NCI-H526 (cell line): Measurements from ENCODE around the gene PNMA3.
"Not testable (repeated sequence)": the region's sequence is repeated elsewhere in the genome, so short reads cannot be mapped to it uniquely, and the experiment has no call there.

ENCODE experiments used
- DNase-seq, 2 experiments: peaks; one replicate each; lab custom pipeline; 2025; lab: John Stamatoyannopoulos, UW

PNMA3 gene

DNA sequence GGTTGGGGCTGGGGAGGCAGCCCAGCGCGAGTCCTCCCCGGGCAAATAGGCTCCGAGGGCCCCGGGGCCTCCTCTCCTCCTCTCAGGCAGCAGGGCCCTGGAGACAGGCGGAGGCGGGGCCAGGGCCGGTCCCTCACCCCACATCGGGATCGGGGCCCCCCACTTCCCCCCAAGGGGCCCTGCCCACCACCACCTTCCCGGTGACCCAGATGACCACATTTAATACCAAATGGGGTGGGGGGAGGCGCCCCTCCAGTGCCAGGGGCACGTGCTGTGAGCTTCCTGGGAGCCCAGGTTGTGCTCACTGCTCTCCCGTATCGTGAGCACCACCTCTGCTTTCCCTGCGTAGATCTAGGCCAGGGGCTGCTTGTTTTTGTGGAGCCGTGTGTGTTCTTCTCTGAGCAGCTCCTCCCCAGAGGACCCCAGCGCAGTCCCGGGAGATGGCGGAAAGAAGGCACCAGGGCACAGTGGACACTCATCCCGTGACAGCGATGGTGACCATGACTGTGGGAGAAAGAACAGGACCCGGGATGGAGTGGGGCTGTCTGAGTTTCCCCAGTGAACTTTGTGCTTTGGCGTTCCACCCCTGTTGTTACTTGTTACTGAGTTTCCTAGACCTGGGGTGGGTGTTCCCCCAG, 18.1 kb downstream of the PNMA3 start:
- no peak for DNase-seq

DNA sequence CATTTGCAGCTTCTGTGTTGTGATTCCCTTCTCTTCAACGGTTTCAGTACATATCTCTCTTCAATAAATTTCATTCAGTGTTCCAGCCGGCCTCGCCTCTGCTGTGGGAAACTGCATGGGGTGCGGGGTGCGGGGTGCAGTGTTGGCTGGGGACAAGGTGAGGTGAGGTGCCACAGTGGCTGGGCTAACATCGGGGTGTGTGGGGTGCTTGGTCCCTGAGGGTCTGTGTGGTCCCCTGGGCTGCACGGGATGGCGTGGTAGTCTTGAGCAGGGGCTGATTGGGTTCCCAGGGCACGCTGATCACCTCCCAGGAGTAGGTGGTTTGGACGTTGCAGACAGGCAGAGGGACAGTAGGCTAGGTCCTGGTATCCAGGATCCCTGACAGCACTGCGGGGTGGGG, 18.7 kb downstream of the PNMA3 start:
- no peak for DNase-seq

DNA sequence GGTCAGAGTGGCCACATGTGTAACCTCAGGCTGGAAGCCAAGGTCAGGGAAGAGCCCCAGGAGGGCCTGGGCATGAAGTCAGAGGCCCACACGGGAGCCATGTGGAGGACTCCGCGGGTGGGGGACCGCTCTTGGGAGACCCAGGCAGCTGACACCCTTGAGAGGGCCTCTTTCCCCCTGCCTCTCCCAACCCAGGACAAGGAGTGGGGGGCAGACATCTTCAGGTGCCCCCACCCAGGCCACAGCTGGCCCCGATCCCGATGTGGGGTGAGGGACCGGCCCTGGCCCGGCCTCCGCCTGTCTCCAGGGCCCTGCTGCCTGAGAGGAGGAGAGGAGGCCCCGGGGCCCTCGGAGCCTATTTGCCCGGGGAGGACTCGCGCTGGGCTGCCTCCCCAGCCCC, 19.1 kb downstream of the PNMA3 start:
- no peak for DNase-seq

DNA sequence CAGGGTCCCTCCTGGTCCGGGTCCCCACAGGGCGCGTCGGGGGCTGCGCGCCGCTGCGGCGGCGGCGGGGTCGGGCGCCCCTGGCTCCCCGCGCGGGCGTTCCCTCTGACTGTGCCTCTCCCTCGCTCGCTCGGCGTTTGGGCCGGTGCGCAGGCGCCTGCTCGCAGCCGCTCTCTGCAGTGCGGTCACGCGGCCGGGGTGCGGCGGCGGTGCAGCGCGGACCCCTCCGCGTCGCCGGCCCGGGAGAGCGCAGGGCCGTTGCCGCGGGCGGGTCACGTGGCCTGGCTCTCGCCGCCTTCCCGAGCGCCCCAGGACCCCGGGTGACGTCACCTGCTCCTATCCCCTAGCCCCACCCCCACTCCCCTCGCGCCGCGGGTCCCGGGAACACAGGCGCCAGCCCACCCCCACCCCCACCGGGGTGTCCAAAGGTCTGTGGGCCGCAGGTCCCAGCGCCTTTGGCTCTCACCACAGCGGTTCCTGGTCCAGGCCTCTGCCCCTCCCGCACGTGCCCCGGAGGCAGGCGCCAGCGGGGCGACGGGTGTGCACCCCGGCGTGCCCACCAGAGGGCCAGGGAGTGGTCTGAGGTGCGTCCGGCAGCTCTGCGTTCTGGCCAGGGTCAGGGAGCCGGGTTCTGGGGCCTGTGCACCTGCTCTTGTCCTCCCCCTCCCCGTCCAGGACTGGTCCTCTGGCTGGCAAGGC, 21.3 kb downstream of the PNMA3 start:
- DNase-seq: not testable (repeated sequence)

DNA sequence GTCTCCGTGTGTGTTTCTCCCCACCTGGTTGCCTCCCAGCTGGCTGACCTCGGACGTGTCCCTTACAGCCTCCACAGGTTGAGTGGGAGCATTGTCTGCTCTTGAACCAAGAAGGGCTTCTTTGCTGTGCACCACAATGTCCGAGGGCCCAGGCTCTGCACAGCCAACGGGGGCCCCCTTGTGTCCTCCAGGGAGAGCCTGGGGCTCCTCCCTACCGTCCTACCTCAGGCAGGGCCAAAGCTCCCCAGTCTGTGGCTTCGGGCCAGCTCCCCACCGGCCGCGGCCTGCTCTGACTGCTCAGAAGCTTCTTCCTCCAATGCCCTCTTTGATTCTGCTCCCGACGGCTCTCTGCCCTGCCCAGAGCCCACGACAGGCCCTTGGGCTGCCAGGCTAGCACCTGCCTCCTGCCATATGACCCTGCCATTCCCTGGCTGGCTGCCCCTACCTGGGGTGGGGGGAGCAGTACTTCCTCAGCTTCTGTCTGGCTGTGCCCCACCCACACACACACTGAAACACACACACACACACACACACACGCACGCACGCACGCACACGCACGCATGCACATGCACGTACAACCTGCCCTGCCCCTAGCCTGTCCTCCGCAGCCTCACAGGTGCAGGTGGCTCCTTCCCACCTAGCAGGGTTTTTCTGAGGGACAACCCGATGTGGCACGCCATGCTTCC, 27.1 kb downstream of the PNMA3 start:
- DNase-seq: not testable (repeated sequence)

DNA sequence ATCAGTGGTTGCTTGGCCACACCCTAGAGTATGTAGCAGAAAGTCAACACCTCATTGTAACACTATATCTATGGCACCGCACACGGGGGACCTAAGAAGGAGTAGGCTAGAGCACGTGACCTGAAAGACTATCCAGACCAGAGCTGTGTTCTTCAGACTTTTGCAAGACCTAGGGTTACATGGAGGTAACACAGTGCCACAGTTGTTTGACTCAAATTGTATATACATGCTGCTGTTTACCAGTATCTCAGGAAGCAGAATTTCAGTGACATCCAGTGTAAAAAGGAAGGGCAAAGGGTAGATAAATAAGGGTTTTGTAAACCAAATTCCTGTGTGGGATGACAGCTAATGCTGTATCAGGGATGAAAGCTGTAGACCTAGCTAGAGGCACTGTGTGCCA, 46.1 kb downstream of the PNMA3 start:
- no peak for DNase-seq

DNA sequence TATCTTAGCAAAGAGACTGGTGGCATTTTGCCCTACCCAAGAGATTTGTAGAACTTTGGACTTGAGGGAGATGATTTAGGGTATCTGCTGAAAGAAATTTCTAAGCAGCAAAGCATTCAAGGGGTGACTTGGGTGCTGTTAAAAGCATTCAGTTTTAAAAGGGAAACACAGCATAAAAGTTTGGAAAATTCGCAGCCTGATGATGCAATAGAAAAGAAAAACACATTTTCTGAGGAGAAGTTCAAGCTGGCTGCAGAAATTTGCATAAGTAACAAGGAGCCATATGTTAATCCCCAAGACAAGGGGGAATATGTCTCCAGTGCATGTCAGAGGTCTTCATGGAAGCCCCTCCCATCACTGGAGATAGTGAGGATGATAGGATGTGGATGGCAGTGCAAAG, 48.7 kb downstream of the PNMA3 start:
- DNase-seq: not testable (repeated sequence)

DNA sequence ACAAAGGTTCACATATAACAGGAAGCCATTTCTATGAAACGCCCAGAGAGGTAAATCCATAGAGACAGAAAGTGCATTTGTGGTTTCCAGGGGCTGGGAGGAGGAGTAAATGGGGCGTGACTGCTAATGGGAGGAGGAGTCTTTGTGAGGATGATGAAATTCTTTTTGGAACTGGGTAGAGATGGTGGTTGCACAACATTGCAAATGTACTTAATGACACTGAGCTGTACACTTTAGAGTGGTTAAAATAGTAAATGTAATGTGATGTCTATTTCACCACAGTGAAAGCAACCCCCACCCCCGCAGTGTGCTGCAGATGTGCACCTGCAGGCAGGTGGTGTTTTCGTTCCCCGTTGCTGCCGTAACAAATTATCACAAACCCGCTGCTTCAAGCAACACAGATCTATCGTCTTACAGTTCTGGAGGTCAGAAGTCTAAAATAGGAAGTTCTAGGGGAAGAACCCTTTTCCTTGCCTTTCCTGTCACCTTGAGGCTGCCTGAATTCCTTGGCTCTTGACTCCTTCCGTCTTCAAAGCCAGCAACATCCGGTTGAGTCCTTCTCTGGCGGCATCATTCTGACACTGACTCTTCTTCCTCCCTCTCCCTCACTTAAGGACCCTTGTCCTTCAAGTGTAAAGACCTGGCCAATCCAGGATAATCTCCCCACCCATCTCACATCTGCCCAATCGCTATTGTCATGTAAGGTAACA, 50.0 kb downstream of the PNMA3 start:
- not testable (repeated sequence) for DNase-seq
